Neural progenitor cell (in vitro differentiated cells): ENCODE data around the gene FBXW8.

Experiments
- EZH2 ChIP-seq: fragments of 200-600 bp; sonication (generic); IDR thresholded peaks from 2 replicates; pipeline ENCODE4 v1.6.1; 2017; ENCODE audit warnings: antibody characterized with exemption, mild to moderate bottlenecking, moderate library complexity
- EZH2phosphoT487 ChIP-seq: fragments of 200-600 bp; sonication (generic); IDR thresholded peaks from 2 replicates; pipeline ENCODE4 v1.6.1; 2017; ENCODE audit warnings: antibody characterized with exemption
- TF ChIP-seq, protein P1 (sequence below): fragments of 200-600 bp; sonication (generic); IDR thresholded peaks from 2 replicates; pipeline ENCODE4 v1.5.1; 2017; ENCODE audit warnings: antibody characterized with exemption, mild to moderate bottlenecking

DNA sequence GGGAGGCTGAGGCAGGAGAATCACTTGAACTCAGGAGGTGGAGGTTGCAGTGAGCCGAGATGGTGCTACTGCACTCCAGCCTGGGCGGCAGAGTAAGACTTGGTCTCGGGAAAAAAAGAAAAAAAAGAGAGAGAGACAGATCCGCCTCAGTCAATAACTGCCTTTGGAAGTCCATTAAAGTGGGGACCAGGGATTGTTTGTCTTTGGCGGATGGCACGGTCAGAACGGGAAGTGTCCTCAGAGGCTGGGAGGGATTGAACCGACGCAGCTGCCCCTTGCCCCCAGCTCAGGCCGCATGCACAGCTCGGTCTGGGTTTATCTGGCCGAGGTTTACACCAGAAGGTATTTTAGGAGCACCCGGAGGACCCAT lies 134.0 kb downstream of the FBXW8 start:
- TF ChIP-seq, protein P1, sequence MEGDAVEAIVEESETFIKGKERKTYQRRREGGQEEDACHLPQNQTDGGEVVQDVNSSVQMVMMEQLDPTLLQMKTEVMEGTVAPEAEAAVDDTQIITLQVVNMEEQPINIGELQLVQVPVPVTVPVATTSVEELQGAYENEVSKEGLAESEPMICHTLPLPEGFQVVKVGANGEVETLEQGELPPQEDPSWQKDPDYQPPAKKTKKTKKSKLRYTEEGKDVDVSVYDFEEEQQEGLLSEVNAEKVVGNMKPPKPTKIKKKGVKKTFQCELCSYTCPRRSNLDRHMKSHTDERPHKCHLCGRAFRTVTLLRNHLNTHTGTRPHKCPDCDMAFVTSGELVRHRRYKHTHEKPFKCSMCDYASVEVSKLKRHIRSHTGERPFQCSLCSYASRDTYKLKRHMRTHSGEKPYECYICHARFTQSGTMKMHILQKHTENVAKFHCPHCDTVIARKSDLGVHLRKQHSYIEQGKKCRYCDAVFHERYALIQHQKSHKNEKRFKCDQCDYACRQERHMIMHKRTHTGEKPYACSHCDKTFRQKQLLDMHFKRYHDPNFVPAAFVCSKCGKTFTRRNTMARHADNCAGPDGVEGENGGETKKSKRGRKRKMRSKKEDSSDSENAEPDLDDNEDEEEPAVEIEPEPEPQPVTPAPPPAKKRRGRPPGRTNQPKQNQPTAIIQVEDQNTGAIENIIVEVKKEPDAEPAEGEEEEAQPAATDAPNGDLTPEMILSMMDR = no peak
- TF ChIP-seq EZH2phosphoT487 = no peak
- TF ChIP-seq EZH2 = no peak
